Progenitor cell of endocrine pancreas (in vitro differentiated cells): Measurements from ENCODE around the gene FOXJ3. TPM values are rescaled to one million over a fixed set of nuclear protein-coding genes. Genes with fewer than 3 reads are reported as not detected.

Experiments used
- DNase-seq: peaks from one replicate; pipeline ENCODE4 v3.0.0; 2021; ENCODE audit warnings: low spot score; ENCODE audit not compliant: unreplicated experiment
- H3K27ac Mint-ChIP-seq: 2 replicates; pipeline ENCODE4 v1.8.0; 2021; ENCODE audit warnings: mild to moderate bottlenecking, moderate library complexity, mixed read lengths
- H3K27me3 Mint-ChIP-seq: 2 replicates; pipeline ENCODE4 v1.8.0; 2021; ENCODE audit warnings: mixed read lengths
- H3K36me3 Mint-ChIP-seq: 2 replicates; pipeline ENCODE4 v1.8.0; 2022; ENCODE audit warnings: mixed read lengths; ENCODE audit not compliant: insufficient read depth
- H3K4me1 Mint-ChIP-seq: 2 replicates; pipeline ENCODE4 v1.8.0; 2021; ENCODE audit warnings: low read depth, mixed read lengths
- H3K4me3 Mint-ChIP-seq: 2 replicates; pipeline ENCODE4 v1.8.0; 2021; ENCODE audit warnings: low read depth, mild to moderate bottlenecking, moderate library complexity, mixed read lengths
- H3K9me3 Mint-ChIP-seq: 2 replicates; pipeline ENCODE4 v1.8.0; 2021; ENCODE audit warnings: low read depth, mixed read lengths
- total RNA-seq: library from RNA; stranded (reverse); gene quantifications from 2 replicates; pipeline ENCODE4 v1.2.1, GENCODE V29; 2021
- TF ChIP-seq, protein P1 (sequence below): fragments of 200-600 bp; sonication (generic); IDR thresholded peaks from one replicate; pipeline ENCODE4 v1.5.0; 2021; ENCODE audit warnings: antibody characterized with exemption, mild to moderate bottlenecking; ENCODE audit not compliant: unreplicated experiment

The FOXJ3 gene
- total RNA-seq, 1 donor from 2014 or later = 63.0 TPM

DNA sequence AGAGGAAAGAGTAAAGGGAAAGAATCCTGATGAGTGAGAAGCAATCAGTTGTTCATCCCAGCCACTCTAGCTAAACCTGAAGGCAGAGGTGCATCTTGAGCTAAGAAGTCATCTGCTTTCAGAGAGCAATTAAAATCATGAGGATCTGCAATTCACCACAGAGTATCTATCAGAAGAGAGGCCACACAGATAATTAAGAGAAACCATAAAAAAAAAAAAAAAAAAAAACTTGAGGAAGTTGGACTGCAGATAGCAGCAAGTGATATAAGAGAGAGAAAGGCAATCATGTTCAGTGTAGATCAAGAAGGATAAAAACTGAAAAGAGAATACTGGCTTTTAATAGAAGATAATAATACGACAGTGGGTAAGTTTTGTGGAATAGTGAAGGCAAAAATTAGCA lies 17.7 kb downstream of the FOXJ3 start:
- Mint-ChIP-seq H3K4me3 (no peak overlapping the region), H3K9me3 (no peaks in the 10 kb centered on the region), H3K36me3 (no peaks in the 10 kb centered on the region), H3K27me3 (no peaks in the 10 kb centered on the region), H3K4me1 (peaks cover 44% of the 10 kb centered on the region), H3K27ac (peak overlapping the region; percentile 29)
- no peak for DNase-seq
- TF ChIP-seq, protein P1, sequence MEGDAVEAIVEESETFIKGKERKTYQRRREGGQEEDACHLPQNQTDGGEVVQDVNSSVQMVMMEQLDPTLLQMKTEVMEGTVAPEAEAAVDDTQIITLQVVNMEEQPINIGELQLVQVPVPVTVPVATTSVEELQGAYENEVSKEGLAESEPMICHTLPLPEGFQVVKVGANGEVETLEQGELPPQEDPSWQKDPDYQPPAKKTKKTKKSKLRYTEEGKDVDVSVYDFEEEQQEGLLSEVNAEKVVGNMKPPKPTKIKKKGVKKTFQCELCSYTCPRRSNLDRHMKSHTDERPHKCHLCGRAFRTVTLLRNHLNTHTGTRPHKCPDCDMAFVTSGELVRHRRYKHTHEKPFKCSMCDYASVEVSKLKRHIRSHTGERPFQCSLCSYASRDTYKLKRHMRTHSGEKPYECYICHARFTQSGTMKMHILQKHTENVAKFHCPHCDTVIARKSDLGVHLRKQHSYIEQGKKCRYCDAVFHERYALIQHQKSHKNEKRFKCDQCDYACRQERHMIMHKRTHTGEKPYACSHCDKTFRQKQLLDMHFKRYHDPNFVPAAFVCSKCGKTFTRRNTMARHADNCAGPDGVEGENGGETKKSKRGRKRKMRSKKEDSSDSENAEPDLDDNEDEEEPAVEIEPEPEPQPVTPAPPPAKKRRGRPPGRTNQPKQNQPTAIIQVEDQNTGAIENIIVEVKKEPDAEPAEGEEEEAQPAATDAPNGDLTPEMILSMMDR = no peak

DNA sequence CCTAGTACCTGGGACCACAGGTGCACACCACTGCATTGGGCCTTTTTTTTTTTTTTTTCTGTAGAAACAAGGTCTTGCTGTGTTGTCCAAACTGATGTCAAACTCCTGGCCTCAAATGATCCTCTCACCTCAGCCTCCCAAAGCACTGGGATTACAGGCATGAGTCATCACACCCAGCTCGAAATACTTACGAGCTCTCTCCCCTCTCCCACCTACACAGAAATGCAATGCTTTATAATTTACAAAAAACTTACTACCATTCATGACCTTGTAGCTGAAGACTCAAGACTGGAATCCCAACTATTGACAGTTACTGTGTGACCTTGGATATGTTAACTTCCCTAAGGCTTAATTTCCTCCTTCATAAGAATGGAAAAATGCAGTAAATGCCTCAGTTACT lies 18.7 kb downstream of the FOXJ3 start:
- no peaks in the 10 kb centered on the region for H3K27me3 Mint-ChIP-seq
- no peaks in the 10 kb centered on the region for H3K9me3 Mint-ChIP-seq
- no peak overlapping the region for H3K4me3 Mint-ChIP-seq
- peak overlapping the region; percentile 49 for H3K27ac Mint-ChIP-seq
- H3K4me1 Mint-ChIP-seq = peaks cover 41% of the 10 kb centered on the region
- no peak for DNase-seq
- TF ChIP-seq, protein P1 = no peak
- no peaks in the 10 kb centered on the region for H3K36me3 Mint-ChIP-seq

DNA sequence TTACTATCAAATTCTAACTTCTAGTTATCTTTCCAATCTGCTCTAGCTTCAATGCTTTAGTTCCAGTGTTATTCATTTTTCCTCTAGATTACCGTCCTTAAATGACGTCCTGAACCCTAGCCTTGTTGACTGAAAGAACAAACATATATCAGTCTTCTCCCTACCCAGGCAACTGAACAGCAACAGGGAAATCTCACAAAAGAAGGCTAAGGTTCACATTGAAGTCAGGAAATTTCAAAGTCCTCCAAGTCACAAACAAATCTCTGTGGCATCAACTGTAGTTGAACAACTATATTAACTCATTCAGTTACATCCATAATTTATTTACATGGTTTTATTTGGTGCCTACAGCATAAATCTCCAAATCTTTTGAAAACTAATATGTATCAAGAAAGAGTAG lies 19.5 kb downstream of the FOXJ3 start:
- H3K4me3 Mint-ChIP-seq = no peak overlapping the region
- H3K27ac Mint-ChIP-seq = peak overlapping the region; percentile 29
- no peaks in the 10 kb centered on the region for H3K36me3 Mint-ChIP-seq
- no peaks in the 10 kb centered on the region for H3K9me3 Mint-ChIP-seq
- H3K27me3 Mint-ChIP-seq = no peaks in the 10 kb centered on the region
- TF ChIP-seq, protein P1 = no peak
- DNase-seq = no peak
- H3K4me1 Mint-ChIP-seq = peaks cover 36% of the 10 kb centered on the region

DNA sequence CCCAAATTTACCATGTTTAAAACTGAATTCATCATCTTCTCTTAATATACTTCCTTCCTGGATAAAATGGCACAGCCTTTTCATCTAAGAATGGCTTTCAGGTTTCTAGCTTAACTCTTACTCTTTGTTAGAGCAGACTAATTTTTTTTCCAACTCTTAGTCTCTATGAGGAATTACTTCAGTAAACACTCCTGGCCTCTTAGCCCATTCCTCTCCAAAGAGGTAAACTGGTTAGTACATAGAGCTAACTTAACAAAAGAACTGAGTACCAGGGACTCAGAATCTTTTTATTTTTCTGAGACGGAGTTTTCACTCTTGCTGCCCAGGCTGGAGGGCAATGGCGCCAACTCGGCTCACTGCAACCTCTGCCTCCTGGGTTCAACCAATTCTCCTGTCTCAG lies 21.1 kb downstream of the FOXJ3 start:
- Mint-ChIP-seq H3K9me3 (no peaks in the 10 kb centered on the region), H3K27ac (no peak overlapping the region), H3K27me3 (no peaks in the 10 kb centered on the region), H3K4me3 (no peak overlapping the region), H3K36me3 (peaks cover 5% of the 10 kb centered on the region), H3K4me1 (peaks cover 30% of the 10 kb centered on the region)
- no peak for DNase-seq
- TF ChIP-seq, protein P1 = no peak

DNA sequence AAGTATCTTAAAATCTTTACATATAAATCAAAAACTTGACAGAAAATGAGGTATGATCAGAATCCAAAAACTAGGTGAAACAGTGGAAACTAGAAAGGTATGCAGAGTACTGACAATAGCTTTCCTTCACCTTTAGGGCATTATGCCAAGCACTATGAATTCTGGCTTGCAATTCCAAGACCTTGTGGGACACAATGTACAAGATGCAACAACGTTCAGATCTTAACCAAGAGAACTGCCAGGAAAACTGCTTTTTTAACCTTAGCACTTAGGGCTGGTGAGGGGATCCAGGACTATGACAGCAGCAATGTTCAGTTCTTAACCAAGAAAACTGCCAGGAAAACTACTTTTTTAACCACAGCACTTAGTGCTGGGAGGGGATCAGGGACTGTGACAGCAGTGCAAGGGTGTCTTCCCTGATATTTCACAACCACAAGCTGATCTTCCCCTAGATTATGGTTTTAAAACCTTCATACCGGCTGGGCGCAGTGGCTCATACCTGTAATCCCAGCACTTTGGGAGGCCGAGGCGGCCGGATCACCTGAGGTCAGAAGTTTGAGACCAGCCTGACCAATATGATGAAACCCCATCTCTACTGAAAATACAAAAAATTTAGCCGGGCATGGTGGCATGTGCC lies 22.3 kb downstream of the FOXJ3 start:
- Mint-ChIP-seq H3K4me1 (peaks cover 29% of the 10 kb centered on the region), H3K36me3 (peaks cover 11% of the 10 kb centered on the region), H3K4me3 (no peak overlapping the region), H3K9me3 (no peaks in the 10 kb centered on the region), H3K27me3 (no peaks in the 10 kb centered on the region), H3K27ac (no peak overlapping the region)
- no peak for DNase-seq
- TF ChIP-seq, protein P1 = no peak
